ENCODE data around the gene RSBN1L.

The RSBN1L gene

DNA sequence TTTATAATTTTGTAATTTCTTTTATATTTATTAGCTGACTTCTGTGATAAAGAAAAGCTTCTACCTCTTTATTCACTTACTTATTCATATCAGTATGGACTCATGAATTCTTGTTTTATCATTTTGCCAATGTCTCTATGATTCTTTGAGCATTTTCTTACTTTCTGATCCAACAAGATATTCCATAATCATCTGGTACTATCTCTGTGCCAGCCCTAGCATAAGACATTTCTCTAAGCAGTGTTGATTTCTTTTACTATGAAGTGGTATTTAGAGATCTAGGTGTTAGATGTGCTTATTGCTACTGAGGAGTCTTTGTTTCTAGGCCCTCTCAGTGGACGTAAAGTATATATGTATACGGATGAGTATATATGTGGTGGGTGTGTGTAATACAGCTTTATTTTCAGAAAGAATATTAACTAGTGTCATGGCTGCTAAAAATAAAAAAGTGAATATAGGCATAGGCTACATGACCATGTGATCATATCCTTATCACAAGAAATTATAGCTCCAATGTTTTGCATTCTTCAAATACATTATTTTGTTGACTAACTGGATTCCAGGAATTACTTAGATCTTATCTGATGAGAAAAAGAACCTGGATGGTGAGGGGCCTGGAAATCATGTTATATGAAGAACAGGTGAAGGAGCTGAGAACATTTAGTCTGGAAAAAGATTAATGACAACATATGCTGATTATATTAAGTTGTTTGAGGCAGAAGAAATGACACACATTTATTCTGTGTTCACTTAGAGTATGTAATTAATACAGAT, 115.4 kb downstream of the RSBN1L start:
- no peak for DNase-seq

DNA sequence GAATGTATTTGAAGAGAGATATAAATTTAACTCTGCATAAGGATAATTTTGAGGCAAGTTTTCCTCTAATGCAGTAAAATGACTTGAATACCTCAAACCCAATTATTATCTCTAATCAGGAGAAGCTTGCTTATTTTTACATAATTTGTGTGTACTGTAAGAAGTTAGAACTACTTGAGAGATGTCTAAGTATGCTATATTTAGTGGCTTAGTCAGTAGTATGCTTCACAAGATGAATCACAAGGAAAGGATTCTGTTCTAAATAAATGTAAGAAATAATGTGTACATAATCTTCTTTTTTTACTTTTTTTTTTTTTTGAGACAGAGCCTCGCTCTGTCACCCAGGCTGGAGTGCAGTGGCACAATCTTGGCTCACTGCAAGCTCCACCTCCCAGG, 116.0 kb downstream of the RSBN1L start:
- no peak for DNase-seq

- DNase-seq = no peak
Measured at GRCh38 chr7:77813180-77813579, 116.9 kb downstream of the RSBN1L start.

- DNase-seq = no peak
Measured at GRCh38 chr7:77819021-77819420, 122.8 kb downstream of the RSBN1L start.

DNA sequence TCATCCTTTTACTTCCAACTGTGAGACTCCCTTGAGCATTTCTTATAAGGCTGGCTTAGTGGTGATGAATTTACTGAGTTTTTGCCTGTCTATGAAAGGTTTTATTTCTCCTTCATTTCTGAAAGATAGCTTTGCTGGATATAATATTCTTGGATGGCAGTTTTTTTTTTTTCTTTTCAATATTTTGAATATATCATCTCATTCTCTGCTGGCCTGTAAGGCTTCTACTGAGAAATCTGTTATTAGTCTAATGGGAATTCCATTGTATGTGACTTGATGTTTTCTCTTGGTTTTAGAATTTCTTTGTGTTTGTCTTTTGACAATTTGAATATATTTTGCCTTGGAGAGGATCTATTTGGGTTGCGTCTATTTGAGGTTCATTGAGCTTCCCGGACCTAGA, 124.7 kb downstream of the RSBN1L start:
- no peak for DNase-seq

GRCh38 chr7:77822269-77822668, 126.0 kb downstream of the RSBN1L start:
- no peak for DNase-seq

GRCh38 chr7:77823787-77824186, 127.5 kb downstream of the RSBN1L start:
- no peak for DNase-seq

DNA sequence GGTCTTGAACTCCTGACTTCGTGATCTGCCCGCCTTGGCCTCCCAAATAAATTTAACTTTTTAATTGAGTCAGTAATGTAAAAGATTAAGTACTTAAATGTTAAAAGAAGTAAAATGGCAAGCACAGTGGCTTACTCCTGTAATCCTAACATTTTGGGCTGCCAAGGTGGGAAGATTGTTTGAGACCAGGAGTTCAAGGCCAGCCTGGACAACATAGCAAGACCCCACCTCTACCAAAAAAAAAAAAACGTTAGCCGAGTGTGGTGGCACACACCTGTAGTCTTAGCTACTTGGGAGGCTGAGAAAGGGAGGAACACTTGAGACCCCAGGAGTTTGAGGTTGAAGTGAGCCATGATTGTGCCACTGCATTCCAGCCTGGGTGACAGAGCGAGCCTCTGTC, 128.4 kb downstream of the RSBN1L start:
- no peak for DNase-seq

DNA sequence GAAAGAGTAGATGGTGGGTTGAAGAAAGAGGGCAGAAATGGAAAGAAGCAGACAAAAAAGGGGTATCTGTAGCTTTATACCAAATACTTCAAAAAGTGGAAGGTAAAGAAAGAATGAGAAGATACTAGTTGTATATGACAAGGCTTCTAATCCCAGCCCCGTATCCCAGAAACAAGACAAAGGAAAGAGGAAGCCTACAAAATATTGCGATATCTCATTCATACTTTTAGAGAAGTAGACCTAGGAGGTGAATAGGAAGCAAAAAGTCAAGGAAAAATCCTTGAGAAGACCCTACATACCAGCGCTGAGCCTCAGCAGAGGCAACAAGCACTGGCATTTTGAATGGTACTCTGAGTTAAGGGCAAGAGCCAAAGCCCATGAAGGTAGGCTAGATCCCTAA, 128.9 kb downstream of the RSBN1L start:
- no peak for DNase-seq

GRCh38 chr7:77826300-77826699, 130.0 kb downstream of the RSBN1L start:
- DNase-seq = no peak

- DNase-seq = no peak
Measured at GRCh38 chr7:77827999-77828398, 131.7 kb downstream of the RSBN1L start.

GRCh38 chr7:77830649-77831355, 134.5 kb downstream of the RSBN1L start:
- no peak for DNase-seq

DNA sequence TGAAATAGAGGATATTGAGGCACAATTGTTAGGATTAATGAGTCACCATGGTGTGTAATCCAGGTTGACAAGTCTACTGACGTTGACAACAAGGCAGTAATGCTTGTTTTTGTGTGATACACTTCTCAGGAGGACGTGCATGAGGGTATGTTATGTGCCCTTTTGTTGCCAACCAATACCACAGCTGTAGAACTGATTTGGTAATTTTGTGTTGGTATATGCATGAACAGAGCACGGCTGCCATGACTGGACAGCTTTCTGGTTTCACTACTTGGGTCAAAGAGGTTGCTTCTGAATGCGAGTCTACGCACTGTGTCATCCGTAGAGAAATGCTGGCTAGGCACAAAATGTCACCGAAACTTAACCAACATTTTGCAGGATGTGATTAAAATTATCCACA, 135.2 kb downstream of the RSBN1L start:
- DNase-seq = no peak

GRCh38 chr7:77831953-77832352, 135.7 kb downstream of the RSBN1L start:
- DNase-seq = no peak

Measured in activated gamma-delta T cell (primary cell).